ENCODE measurements around the gene EXPH5. TPM values are rescaled to one million over a fixed set of nuclear protein-coding genes. Genes with fewer than 3 reads are reported as not detected.
"Not testable (repeated sequence)": the region's sequence is repeated elsewhere in the genome, so short reads cannot be mapped to it uniquely, and the experiment has no call there.

Gene EXPH5
- total and polyA plus RNA-seq, 8 donors = 0.70 to 5.7 (median 3.2) TPM

- ATAC-seq = no peak
- 68 to 82% methylated on average over 5 of the region's 5 CpGs for WGBS, 2 donors
- H3K27ac ChIP-seq = no peak overlapping the region
- H3K4me3 ChIP-seq = no peak overlapping the region
- no peaks in the 10 kb centered on the region for H3K4me1 ChIP-seq
- TF ChIP-seq CTCF (IDR thresholded peaks at IDR 0.05) = no peak
- H3K9me3 ChIP-seq = no peaks in the 10 kb centered on the region
- no peaks in the 10 kb centered on the region for H3K36me3 ChIP-seq
- no peak for FAIRE-seq
- intact Hi-C loops (cut with DNase I) = no loop called here
- no peak for DNase-seq
- no peaks in the 10 kb centered on the region for H3K27me3 ChIP-seq
These were observed 12.5 kb upstream of the EXPH5 start for GRCh38 chr11:108606070-108606469.

GRCh38 chr11:108602818-108603217 lies 9.2 kb upstream of the EXPH5 start:
- H3K4me1 ChIP-seq; intact Hi-C loops (cut with DNase I); H3K4me3 ChIP-seq; H3K27me3 ChIP-seq; H3K9me3 ChIP-seq; H3K27ac ChIP-seq; ATAC-seq; DNase-seq; FAIRE-seq; H3K36me3 ChIP-seq: not testable (repeated sequence)
- 62 to 71% methylated on average over 5 of the region's 5 CpGs for WGBS, 2 donors

- no peak for ATAC-seq
- 66 to 69% methylated on average over 1 of the region's 1 CpG for WGBS, 2 donors
- FAIRE-seq = no peak
These were observed 7.6 kb upstream of the EXPH5 start for GRCh38 chr11:108601150-108601549.

GRCh38 chr11:108599978-108600377 lies 6.4 kb upstream of the EXPH5 start:
- no peak for ATAC-seq
- Histone ChIP-seq H3K27ac (no peak overlapping the region), H3K36me3 (no peaks in the 10 kb centered on the region), H3K4me3 (no peak overlapping the region), H3K4me1 (no peaks in the 10 kb centered on the region), H3K9me3 (no peaks in the 10 kb centered on the region), H3K27me3 (no peaks in the 10 kb centered on the region)
- no peak for DNase-seq
- intact Hi-C loops (cut with DNase I) = no loop called here
- FAIRE-seq = no peak
- 86 to 91% methylated on average over 2 of the region's 2 CpGs for WGBS, 2 donors
- no peak for TF ChIP-seq CTCF (IDR thresholded peaks at IDR 0.05)

More at GRCh38 chr11:108601150-108601549, 7.6 kb upstream of the EXPH5 start:
- TF ChIP-seq CTCF (IDR thresholded peaks at IDR 0.05) = no peak
- Histone ChIP-seq H3K27ac (no peak overlapping the region), H3K4me1 (no peaks in the 10 kb centered on the region), H3K36me3 (no peaks in the 10 kb centered on the region), H3K4me3 (no peak overlapping the region), H3K27me3 (no peaks in the 10 kb centered on the region), H3K9me3 (no peaks in the 10 kb centered on the region)
- intact Hi-C loops (cut with DNase I) = no loop called here
- DNase-seq = no peak

GRCh38 chr11:108597736-108598355 lies 4.3 kb upstream of the EXPH5 start:
- WGBS, 2 donors = 76 to 77% methylated on average over 5 of the region's 5 CpGs
- ATAC-seq = no peak
- no peak for TF ChIP-seq CTCF (IDR thresholded peaks at IDR 0.05)
- Histone ChIP-seq H3K36me3 (no peaks in the 10 kb centered on the region), H3K27ac (no peak overlapping the region), H3K4me3 (no peak overlapping the region), H3K9me3 (no peaks in the 10 kb centered on the region), H3K4me1 (peaks cover 0 to 6% (median 0%) of the 10 kb centered on the region in 3 donors), H3K27me3 (no peaks in the 10 kb centered on the region)
- DNase-seq = no peak
- no peak for FAIRE-seq
- intact Hi-C loops (cut with DNase I) = no loop called here

Measured in pancreas (tissue), 10 donors.